HG02678 (cell line): ENCODE measurements around the gene THSD4.

Experiments used
- ATAC-seq: cut with Tn5 transposase; IDR thresholded peaks from one replicate; pipeline ENCODE4 v1.9.1; 2021; ENCODE audit warnings: mild to moderate bottlenecking, moderate library complexity; ENCODE audit not compliant: unreplicated experiment

The THSD4 gene

GRCh38 chr15:71634820-71635560 is 519.7 kb downstream of the THSD4 start:
- ATAC-seq = no peak

GRCh38 chr15:71635735-71636134 is 520.5 kb downstream of the THSD4 start:
- no peak for ATAC-seq

- no peak for ATAC-seq
Observed at GRCh38 chr15:71638876-71639275, 523.6 kb downstream of the THSD4 start.

- ATAC-seq = no peak
Observed at GRCh38 chr15:71639471-71639870, 524.2 kb downstream of the THSD4 start.

- no peak for ATAC-seq
Observed at GRCh38 chr15:71643918-71644317, 528.6 kb downstream of the THSD4 start.

- ATAC-seq = no peak
Observed at GRCh38 chr15:71646767-71647486, 531.7 kb downstream of the THSD4 start.

GRCh38 chr15:71647487-71647808 is 532.2 kb downstream of the THSD4 start:
- ATAC-seq = no peak

GRCh38 chr15:71648095-71648494 is 532.8 kb downstream of the THSD4 start:
- no peak for ATAC-seq

GRCh38 chr15:71649894-71650293 is 534.6 kb downstream of the THSD4 start:
- ATAC-seq = no peak

GRCh38 chr15:71650603-71651002 is 535.3 kb downstream of the THSD4 start:
- no peak for ATAC-seq

GRCh38 chr15:71651750-71652186 is 536.5 kb downstream of the THSD4 start:
- ATAC-seq = no peak

GRCh38 chr15:71654042-71654719 is 538.9 kb downstream of the THSD4 start:
- no peak for ATAC-seq

- no peak for ATAC-seq
Observed at GRCh38 chr15:71654720-71655174, 539.5 kb downstream of the THSD4 start.

GRCh38 chr15:71656425-71656824 is 541.2 kb downstream of the THSD4 start:
- ATAC-seq = no peak

- no peak for ATAC-seq
Observed at GRCh38 chr15:71657141-71657540, 541.9 kb downstream of the THSD4 start.

- no peak for ATAC-seq
Observed at GRCh38 chr15:71658036-71658435, 542.8 kb downstream of the THSD4 start.

GRCh38 chr15:71658827-71659729 is 543.8 kb downstream of the THSD4 start:
- ATAC-seq = no peak

- no peak for ATAC-seq
Observed at GRCh38 chr15:71659730-71660067, 544.4 kb downstream of the THSD4 start.

- no peak for ATAC-seq
Observed at GRCh38 chr15:71660501-71660900, 545.2 kb downstream of the THSD4 start.

GRCh38 chr15:71662306-71662705 is 547.0 kb downstream of the THSD4 start:
- no peak for ATAC-seq

- no peak for ATAC-seq
Observed at GRCh38 chr15:71664622-71665021, 549.4 kb downstream of the THSD4 start.
